Panc1 (cell line): ENCODE measurements around the gene KRTAP5-7. TPM values are rescaled to one million over a fixed set of nuclear protein-coding genes. Genes with fewer than 3 reads are reported as not detected.

Experiments
- ATAC-seq: fragments of 200-7000 bp; cut with Tn5 transposase; 2 replicates; pipeline ENCODE4 v1.9.1; 2020; ENCODE audit warnings: mild to moderate bottlenecking, moderate library complexity
- BruUV-seq: library from RNA; stranded (reverse); fragments of 400-500 nt; replicated peaks from 2 replicates; lab custom pipeline; 2021; lab: Mats Ljungman, UMichigan
- CTCF ChIA-PET: fragments of 300-600 bp; sonication (Branson Sonifier 250); formaldehyde crosslinking; loops from one replicate; lab custom pipeline; 2022; ENCODE audit warnings: antibody characterized with exemption; lab: Charles Lee
- POLR2A ChIA-PET: fragments of 300-600 bp; sonication (Branson Sonifier 250); formaldehyde crosslinking; loops from one replicate; lab custom pipeline; 2022; ENCODE audit warnings: antibody characterized with exemption; lab: Charles Lee
- DNase-seq: peaks from one replicate; pipeline ENCODE4 v3.0.0-alpha.2; 2010; ENCODE audit warnings: low read depth, low spot score
- H3K27ac ChIP-seq: 2 replicates; pipeline ENCODE4 v1.5.1; 2011; ENCODE audit warnings: mild to moderate bottlenecking, low read length, inconsistent platforms
- H3K27me3 ChIP-seq: fragments of 200-500 bp; sonication (Bioruptor generic); 2 replicates; pipeline ENCODE4 v1.6.0; 2014; ENCODE audit warnings: low read length, inconsistent platforms; ENCODE audit not compliant: control insufficient read depth, insufficient read depth
- H3K36me3 ChIP-seq: fragments of 200-500 bp; sonication (Bioruptor generic); 2 replicates; pipeline ENCODE4 v1.5.1; 2014; ENCODE audit warnings: inconsistent platforms, mild to moderate bottlenecking, low read length, moderate library complexity; ENCODE audit not compliant: control insufficient read depth, insufficient read depth
- H3K4me1 ChIP-seq: 2 replicates; pipeline ENCODE4 v1.5.1; 2011; ENCODE audit warnings: inconsistent platforms, mild to moderate bottlenecking, low read length, moderate library complexity; ENCODE audit not compliant: control insufficient read depth, insufficient read depth
- H3K4me3 ChIP-seq, 2 experiments: 2 replicates each; pipeline ENCODE4 v1.5.1; 2011 to 2012; ENCODE audit warnings: low read depth in 2 of 2, low read length in 2 of 2, mild to moderate bottlenecking in 2 of 2, inconsistent platforms in 1 of 2, moderate library complexity in 1 of 2
- H3K9me3 ChIP-seq: fragments of 200-500 bp; sonication (Bioruptor generic); 2 replicates; pipeline ENCODE4 v1.5.1; 2014; ENCODE audit warnings: low read depth, mild to moderate bottlenecking, inconsistent platforms, low read length, moderate library complexity; ENCODE audit not compliant: control insufficient read depth, insufficient read depth
- CTCF ChIP-seq: fragments of 450-650 bp; IDR thresholded peaks from 2 replicates; pipeline ENCODE4 v1.5.1; 2017; ENCODE audit warnings: mild to moderate bottlenecking
- POLR2AphosphoS5 ChIP-seq: IDR thresholded peaks from 2 replicates; pipeline ENCODE4 v1.6.1; 2012; ENCODE audit warnings: mild to moderate bottlenecking, low read depth, low read length, moderate library complexity
- REST ChIP-seq, 2 experiments: IDR thresholded peaks; 2 replicates each; pipeline ENCODE4 v1.6.1; 2011 to 2012; ENCODE audit warnings: low read depth in 2 of 2, control low read depth in 1 of 2, low read length in 1 of 2, mild to moderate bottlenecking in 1 of 2, moderate library complexity in 1 of 2; ENCODE audit not compliant: insufficient read depth in 1 of 2
- SIN3A ChIP-seq: IDR thresholded peaks from 2 replicates; pipeline ENCODE4 v1.6.1; 2012; ENCODE audit warnings: low read depth, mild to moderate bottlenecking, low read length, moderate library complexity, borderline replicate concordance; ENCODE audit not compliant: insufficient read depth
- TCF7L2 ChIP-seq: IDR thresholded peaks from 2 replicates; pipeline ENCODE4 v1.6.1; 2011; ENCODE audit warnings: mild to moderate bottlenecking, low read depth, low read length, inconsistent platforms
- in situ Hi-C: cut with HindIII; loops from 2 replicates; pipeline ENCODE4 v1.10.0; 2016; ENCODE audit warnings: low sequenced_read_pairs, low pct_unique_long_range_greater_than_20kb
- intact Hi-C: fragments of 100-400 bp; cut with micrococcal nuclease; formaldehyde crosslinking; loops from one replicate; pipeline ENCODE4 v1.10.0; 2022; ENCODE audit not compliant: unreplicated experiment
- total RNA-seq: library from RNA; stranded (reverse); gene quantifications from one replicate; pipeline ENCODE4 v1.2.1, GENCODE V29; 2021; ENCODE audit not compliant: unreplicated experiment

Gene KRTAP5-7
- total RNA-seq, 1 experiment from 2014 or later = not detected

GRCh38 chr11:71489311-71490043, 37.6 kb upstream of the KRTAP5-7 start:
- in situ Hi-C loops = no loop called here
- Histone ChIP-seq H3K4me3 (no peak overlapping the region), H3K9me3 (no peaks in the 10 kb centered on the region), H3K36me3 (no peaks in the 10 kb centered on the region), H3K27ac (no peak overlapping the region), H3K27me3 (no peaks in the 10 kb centered on the region), H3K4me1 (peaks cover 10% of the 10 kb centered on the region; the same call in 1 of the 2 replicates)
- DNase-seq (no peak), ATAC-seq (peak; percentile 84)
- ChIA-PET CTCF (no interaction called here), POLR2A (interaction anchor here (0.6 kb wide), 1 partner anchor 37 kb away, joined by 6 read pairs; the partner anchor contains the start of gene NADSYN1)
- intact Hi-C loops = no loop called here
- no TSS peak for BruUV-seq
- TF ChIP-seq POLR2AphosphoS5 (no peak), SIN3A (no peak), CTCF (no peak), TCF7L2 (no peak), REST (IDR thresholded peaks at IDR 0.05; ENCODE audit: insufficient read depth in 1 of 2, low read depth in 2 of 2, low read length in 1 of 2) (no peak)

GRCh38 chr11:71490044-71490730, 36.9 kb upstream of the KRTAP5-7 start:
- no peak for ATAC-seq

More at GRCh38 chr11:71490044-71490730, 36.9 kb upstream of the KRTAP5-7 start:
- ChIA-PET POLR2A (interaction anchor here (0.5 kb wide), 1 partner anchor 12 kb away, joined by 16 read pairs; no protein-coding TSS in a partner anchor), CTCF (no interaction called here)
- BruUV-seq = no TSS peak
- Histone ChIP-seq H3K27me3 (no peaks in the 10 kb centered on the region), H3K36me3 (no peaks in the 10 kb centered on the region), H3K4me1 (peaks cover 10% of the 10 kb centered on the region; the same call in 1 of the 2 replicates), H3K27ac (no peak overlapping the region), H3K9me3 (no peaks in the 10 kb centered on the region), H3K4me3 (no peak overlapping the region)
- intact Hi-C loops (no loop called here), in situ Hi-C loops (no loop called here)
- TF ChIP-seq SIN3A (no peak), TCF7L2 (no peak), POLR2AphosphoS5 (no peak), REST (IDR thresholded peaks at IDR 0.05; ENCODE audit: insufficient read depth in 1 of 2, low read depth in 2 of 2, low read length in 1 of 2) (no peak), CTCF (no peak)
- DNase-seq = no peak
